HG03097 (cell line): Measurements from ENCODE around the gene MAML2.

Source experiments
- ATAC-seq: cut with Tn5 transposase; IDR thresholded peaks from one replicate; pipeline ENCODE4 v1.9.1; 2021; ENCODE audit not compliant: unreplicated experiment, low FRiP score

Gene MAML2

DNA sequence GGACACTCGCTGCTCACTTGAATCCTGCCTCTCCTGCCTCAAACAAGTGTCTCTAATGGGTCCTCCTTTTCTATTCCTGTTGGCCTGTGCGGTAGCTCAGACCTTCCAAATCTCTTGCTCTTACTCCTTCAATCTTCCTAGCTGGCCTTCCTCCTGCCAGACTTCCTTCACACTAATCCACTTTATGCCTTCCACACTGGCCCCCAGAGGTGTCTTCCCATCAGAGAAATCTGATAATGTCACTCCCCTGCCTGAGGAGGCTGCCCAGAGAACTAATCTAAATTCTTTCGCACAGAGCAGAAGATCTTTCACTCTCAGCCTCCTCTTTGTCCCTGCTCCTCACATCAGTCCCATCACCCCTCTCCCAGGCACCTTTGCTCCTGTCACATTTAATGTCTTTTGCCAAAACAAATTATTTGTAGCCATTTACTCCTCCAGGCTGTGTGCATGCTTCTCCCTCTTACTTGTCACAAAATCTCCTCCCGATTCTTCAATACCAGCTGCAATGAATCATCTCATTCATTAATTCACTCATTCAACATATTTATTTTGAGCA lies 175.7 kb downstream of the MAML2 start:
- no peak for ATAC-seq

DNA sequence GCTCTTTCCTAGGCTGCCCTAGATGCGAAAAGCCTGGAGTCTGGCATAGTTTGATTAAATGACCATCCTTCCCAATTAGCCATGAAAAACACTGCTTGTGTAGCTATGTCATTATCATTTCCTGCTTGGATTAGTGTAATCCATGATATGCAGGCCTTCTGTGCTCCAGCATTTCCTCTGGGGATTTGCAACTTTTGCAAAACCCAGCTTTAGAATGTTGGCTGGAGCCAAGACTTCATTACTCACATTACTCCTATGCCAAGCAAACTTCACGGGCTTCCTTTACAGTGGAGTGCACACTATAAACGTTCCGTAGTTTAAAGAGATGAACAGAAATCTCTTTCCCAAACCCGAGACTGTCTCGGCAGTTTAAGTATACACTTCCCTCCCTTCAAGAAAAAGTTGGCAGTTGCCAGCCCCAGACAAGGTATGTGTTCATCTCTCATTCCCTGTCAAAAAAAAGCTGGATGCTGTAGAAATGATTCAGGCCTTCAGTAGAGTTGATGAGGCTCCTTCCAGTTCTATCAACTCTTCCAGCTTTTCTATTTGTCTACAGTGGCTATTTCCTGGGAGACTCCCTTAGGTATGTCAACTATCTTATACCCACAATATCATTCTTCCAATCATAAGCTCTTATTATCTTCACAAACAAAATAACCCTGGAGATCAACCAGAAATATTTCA lies 180.0 kb downstream of the MAML2 start:
- no peak for ATAC-seq

DNA sequence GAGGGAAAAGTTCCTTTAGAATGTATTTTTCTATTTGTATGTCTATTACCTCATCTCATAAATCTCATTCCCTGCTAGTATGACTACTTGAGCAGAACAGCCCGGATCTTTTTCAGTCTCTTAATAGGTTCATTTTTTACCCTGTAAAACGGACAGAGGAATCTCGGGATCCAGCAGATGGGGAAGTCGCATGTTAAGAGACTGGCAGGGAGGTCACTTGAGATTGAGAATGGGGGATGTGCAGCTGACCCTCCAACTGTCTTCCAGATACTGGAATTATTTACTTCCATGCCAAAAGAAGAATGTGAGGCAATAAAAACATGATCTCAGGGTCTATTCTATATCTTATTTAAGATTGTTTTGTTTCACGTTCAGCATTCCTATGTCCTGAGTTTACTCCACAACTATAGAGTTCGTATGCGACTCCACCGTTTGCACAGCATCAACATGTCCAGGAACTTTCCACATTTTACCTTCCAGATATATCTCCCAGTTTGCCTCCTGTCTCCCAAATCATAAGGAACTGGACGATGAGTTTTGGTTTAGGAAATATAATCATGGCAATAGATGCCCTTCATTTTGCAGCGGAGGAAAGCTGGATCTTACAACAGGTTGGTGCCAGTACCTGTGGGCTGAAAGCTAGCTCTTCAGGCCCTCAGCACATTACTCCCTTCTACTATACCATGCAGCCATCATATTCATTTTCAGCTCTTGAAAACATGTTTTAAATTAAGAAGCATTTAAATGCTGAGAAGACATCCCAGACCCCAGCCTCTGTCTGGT lies 181.5 kb downstream of the MAML2 start:
- ATAC-seq: no peak

DNA sequence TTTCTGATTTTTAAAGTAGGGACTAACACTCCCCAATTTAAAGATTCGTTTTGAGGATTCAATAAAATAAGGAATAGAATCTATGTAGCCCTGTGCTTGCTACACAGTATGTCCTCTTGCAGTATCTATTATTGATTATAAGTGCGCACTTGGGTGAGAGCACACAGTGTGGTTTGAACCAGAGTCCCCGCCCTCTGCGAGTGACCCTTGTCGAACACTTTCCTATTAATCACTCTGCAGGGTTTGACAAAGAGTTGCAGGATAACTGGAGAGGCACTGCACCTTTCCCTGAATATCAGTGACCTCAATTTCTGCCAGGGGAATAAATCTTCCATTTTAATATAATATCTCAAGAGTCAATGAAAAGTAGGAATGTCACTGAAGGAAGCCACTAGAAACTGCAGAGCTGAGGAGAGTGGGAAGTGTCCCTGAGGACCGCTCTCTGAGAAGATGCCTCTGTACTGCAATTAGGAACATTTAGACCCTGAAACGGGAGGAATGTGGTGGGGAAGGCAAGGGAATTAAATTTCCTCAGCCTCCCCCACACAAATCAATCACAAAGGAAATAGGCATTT lies 182.2 kb downstream of the MAML2 start:
- no peak for ATAC-seq

DNA sequence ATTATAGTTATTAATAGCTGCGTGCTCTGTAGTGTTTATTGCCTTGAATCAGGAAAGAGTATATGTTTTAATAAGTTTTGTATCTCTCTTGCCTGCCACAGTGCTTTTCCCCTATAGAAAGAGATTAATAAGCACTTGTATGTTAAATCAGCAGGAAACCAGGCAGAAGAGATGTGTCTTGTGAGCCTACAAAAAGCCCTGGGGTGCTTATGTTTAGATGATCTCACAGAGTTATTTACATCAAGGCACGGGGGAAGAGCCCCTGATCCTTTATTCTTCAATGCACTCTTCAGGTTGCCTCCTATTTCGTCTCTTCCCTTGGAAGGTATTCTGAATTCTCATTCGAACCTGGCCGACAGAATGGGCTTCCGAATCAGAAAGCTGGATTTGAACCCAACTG lies 183.0 kb downstream of the MAML2 start:
- no peak for ATAC-seq

DNA sequence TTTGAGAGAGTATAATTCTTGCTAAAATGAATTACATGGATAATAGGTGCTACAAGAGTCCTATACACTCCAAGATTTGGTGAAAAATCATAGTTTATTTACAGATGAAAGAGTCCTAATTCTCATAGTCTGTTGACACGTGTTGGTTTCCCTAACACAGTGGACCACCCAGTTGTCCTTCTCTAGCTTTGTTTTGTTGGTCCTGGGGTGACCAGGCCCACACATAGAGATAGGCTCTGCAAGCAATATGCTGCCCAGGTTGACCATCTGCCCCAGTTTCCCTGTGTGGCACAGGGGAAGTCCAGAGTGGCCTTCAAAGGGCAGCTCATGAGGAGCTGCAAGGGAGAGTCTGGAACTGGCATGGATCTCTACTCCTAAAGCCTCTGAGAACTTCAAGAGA lies 184.9 kb downstream of the MAML2 start:
- ATAC-seq: no peak

DNA sequence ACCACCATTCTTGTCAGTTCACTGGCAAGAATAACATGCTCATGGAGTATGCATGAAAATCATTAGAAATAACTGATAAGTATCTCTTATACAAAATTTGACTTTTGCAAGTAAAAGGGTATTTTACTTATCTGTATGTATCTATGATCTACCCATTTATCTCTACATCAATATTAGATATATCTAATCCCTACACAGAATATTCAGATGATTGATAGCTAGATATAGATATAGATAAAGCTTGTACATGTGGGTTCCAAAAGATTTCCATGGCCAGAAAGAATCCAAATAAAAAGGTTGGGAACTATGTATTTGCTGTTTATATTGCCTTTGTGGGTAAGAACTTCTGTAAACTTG lies 185.5 kb downstream of the MAML2 start:
- no peak for ATAC-seq

DNA sequence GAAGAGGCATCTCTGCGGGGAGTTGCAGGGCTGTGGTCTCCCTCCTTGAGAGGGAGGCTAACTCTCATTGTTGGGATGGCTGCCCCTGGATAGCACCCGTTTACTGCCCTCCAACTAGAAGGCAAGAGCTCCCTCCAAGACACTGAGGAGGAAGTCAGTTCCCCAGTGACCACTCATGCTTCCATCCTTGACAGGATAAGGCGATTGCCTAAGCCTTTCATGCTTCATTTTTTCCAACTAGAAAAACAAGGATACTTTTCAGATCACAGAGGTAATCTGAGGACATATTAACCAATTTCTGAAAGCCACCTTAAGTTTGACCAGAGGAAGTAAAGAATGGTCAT lies 186.6 kb downstream of the MAML2 start:
- ATAC-seq: no peak

DNA sequence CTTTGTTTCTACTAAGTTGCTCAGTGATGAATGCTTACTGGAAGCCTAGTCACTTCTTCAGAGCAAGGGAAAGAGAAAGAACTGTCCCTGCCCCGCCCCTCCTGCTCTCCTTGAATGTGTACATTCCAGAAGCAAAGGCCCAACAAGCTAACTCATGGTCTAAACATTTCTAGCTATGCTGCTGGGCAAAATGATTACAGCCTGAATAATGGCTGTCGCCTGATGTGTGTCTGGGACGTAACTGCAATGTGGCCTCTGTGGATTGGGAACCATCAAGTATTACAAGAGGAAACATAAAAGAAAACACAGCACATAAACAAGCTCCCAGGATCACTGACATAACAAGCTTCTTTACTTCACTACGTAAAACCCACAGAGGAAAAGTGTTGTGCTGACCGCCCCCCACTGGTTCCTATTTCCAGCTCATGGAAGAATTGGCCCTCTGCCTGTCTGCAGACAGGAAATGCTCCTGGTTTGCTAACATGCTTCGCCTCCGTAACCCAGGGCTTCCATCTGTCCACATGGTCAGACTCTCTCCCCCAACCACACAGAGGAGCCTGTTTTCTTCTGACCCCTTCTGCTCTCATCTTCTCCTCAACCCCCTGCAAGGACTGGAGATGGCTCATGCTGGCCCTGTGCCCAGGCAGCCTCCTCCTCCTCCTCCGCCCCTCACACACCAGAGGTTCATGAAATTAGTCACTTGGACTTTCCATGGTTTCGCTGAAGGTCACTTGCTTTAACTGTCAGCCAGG lies 187.2 kb downstream of the MAML2 start:
- ATAC-seq: peak; percentile 58

DNA sequence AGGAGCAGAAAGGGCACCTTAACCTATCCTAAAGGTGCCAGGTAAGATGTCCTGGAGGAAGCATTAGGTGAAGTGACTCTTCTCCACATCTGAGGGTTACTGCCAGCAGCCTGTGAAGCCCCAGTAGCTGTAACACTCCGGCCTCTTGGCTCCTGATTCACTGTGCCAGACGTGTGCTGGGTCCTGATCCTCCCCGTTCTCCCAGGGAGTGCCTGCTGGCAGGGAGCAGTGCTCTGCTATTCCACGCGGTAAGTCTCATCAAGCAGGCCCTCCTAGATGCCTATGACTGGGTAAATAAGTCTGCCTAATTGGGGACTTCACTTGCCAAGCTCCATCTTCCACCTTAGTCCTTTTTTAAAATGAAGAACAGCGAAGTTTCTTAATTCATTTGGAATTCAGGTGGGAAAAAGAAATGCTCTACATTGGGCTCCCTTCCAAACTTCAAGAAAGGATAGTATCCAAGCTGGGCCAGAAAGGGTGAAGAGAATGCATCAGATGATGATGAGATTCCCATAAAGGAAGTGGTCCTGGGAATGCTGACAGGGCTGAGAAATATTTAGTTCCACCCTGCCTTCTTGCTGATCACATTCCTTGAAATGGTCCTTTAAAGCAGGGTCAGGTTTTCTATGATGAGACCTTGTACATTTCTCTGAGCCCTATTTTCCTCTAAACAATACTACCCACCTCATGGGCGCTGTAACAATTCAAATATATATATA lies 188.0 kb downstream of the MAML2 start:
- ATAC-seq: no peak

DNA sequence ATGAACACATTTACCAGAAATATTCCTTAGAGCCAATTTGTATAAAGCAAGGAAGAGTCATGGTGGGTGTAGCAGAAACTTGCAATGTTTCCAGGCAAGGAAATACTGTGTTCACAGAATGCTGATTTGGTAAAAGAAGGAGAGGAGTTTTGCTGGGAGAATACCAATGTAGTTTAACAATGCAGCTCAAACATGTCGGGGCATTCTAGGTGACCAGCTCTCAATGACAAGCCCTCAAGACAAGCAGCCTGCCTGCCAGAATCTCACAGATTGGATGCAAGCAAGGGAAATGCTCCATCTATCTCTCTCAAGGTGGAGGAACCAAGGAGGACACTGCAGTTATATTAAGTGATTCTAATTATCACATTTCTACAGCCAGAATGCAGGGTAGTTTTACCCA lies 190.4 kb downstream of the MAML2 start:
- no peak for ATAC-seq

DNA sequence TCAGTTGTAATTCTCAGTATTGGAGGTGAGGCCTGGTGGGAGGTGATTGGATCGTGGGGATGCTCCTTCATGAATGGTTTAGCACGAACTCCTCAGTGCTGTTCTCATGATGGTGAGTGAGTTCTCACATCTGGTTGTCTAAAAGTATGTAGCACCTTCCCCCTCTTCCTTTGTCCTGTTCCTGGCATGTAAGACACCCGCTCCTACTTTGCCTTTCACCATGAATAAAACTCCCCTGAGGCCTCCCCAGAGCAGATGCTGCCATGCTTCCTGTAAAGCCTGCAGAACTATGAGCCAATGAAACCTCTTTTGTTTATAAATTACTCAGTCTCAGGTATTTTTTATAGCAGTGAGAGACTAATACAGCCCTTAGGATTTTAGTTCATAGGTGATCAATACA lies 191.5 kb downstream of the MAML2 start:
- no peak for ATAC-seq

DNA sequence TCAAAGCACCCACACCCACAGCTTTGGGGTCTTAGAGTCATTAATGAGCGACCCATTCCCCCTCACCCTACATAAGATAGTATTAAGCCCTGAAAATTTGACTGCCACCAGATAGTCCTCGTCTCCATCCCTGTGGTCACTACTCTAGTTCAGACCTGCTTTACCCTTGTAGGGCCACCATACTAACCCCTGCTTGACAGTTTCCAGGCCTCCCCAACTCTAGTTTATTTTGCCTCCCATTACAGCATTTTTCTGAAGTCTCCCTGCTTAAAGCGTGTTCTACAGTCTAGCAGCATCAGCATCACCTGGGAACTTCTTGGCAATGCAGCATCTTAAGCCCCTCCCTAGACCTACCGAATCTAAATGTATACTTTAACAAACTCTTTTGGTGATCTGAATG lies 192.4 kb downstream of the MAML2 start:
- ATAC-seq: no peak

DNA sequence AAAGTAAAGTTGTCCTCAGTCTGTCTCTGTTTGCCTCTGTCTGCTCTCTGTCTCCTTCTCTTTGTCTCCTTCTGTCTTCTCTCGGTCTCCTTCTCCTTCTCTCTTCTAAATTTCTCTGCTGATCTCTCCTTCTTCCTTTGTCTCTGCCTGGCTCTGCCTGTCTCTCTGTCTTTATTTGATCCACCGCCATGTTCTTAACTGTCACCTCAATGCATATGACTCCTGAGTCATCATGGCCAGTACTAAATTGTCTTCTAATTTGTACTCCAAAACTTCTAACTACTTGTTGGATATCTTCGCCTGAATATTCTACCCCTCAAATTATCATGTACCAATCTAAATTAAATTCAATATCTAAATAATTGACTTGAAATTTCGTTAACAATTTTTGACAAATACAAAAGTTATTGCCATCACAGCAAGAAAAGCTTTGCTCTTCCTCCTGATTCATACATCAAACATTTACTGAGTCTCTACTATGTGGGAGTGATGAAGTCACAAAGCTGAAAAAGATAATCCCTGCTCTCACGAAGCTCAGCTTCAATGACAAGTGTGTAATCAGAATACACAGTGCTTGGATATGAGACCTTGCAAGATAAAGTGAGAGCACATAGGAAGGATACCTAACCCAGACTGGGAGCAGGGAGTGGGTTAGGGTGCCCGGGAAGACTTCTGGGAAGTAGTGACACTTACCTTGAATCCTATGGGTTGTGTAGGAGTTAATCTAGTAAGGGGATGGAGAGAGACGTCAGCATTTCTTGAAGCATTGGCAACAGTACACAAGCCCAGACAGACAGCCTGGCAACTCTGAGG lies 193.0 kb downstream of the MAML2 start:
- ATAC-seq: no peak

DNA sequence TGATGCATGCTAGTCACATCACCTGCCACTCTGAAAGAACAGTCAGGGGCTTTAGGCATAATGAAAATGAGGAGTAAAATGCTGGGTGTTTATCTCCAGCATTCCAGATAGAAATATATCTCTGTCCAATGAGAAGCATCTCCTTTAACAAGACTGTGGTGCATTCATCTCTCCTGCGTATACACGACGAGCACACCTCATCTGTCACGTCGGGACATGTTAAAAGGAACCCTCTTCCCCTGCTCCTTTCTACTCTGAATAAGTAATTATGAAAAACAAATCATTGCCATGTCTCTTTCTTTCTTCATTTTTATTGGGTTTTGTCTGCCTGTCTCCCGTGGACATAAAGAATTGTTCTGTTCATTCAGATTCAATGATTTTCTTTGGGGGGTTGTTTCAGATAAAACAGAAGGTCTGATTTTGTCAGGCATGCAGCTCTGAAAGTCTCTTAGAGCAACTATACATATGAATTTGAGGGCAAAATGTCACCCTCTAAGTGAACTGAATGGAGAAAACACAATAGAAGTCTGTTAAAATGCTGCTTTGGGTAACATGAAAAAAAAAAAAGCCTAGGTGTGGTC lies 195.0 kb downstream of the MAML2 start:
- no peak for ATAC-seq

DNA sequence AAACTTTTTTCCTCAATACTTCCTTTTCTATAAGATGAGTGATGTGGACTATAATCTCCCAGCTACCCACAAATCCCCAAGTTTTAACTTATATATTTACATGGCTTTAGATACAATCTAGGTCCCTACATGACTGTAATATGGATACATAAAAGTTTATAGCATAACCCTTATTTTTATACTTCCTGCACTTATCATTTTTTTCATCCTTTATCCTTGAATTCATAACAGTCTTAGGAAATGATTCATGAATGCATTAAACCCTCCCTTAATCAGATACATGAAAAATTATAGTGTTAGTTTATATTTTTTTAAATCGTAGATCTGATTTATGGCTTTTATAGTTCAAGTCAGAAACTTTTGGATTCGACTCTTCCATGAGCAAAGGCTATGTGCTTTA lies 195.8 kb downstream of the MAML2 start:
- no peak for ATAC-seq

DNA sequence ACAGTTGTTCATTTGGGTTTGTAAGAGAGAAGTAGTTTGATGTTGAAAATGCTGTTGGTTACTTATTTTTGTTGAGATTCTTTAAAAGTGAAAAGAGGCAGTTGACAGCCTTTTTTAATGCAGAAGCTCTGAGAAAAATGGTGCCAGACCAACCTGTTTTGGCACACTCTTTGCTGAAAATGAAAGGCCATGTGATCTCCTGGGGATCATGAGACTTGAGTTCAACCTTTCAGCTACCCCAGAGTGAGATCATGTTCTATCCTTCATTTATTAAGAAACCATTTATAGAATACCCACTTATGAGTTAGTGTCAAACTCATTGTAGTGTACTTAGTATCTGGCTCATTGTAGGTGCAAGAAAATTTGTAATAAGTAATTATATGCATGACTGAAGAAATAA lies 196.2 kb downstream of the MAML2 start:
- no peak for ATAC-seq

DNA sequence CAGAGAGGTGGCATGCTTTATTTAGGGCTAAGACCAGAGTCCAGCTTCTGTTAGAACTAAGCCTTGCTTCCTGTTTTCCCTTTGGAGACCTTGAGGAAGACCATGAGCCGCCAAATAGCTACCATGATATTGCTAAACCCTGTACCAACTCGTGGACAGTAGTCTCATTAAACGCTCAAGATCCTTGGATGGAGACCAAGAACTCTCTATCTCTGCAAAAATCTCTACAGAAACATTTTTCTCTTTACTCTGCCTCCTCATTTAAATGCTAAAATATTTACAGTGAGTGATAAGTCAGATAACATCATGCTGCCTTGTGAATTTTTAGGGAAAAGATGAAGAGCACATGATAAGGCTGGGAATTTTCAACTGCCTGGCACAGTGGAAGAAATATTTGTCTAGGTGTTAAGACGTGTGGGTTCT lies 197.8 kb downstream of the MAML2 start:
- ATAC-seq: no peak

DNA sequence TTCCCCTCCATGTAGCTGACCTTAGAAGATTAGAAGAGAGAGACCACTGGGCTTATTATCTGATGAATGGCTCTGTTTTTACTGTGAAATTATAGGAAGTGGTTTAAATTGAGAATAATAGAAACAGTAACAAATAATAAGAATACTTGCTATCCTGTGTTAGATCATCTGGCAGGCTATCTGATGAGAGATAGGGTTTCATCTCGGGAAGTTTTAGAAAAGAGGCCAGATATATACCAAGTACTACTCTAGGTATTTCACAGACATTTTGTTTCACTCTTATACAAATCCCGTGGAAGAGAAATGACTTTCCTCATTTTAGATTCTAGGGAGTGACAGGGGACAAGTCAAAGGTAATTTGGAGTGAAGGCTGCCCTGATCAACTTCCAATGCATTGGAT lies 198.4 kb downstream of the MAML2 start:
- ATAC-seq: no peak
